Liver (tissue), 9 donors: ENCODE measurements around the gene INO80D. TPM values are rescaled to one million over a fixed set of nuclear protein-coding genes. Genes with fewer than 3 reads are reported as not detected.
A peak's percentile ranks its signal among the peaks of the same experiment; 100 is the strongest.

ENCODE experiments used
- DNase-seq: peaks from one replicate; pipeline ENCODE4 v3.0.0-alpha.2; 2017; ENCODE audit warnings: low spot score
- H3K27ac ChIP-seq, 2 donors: one replicate each; pipeline ENCODE4 v1.7.0; 2013; ENCODE audit warnings: inconsistent platforms in 2 of 2, low read length in 2 of 2, control low read depth in 1 of 2, low read depth in 1 of 2, mild to moderate bottlenecking in 1 of 2
- H3K27me3 ChIP-seq, 4 donors: one replicate each; pipeline versions ENCODE4 v1.6.1 to v1.7.0; 2013; ENCODE audit warnings: low read length in 3 of 4, inconsistent platforms in 1 of 4, mild to moderate bottlenecking in 1 of 4, moderate library complexity in 1 of 4; ENCODE audit not compliant: control insufficient read depth in 4 of 4, insufficient read depth in 4 of 4
- H3K36me3 ChIP-seq, 4 donors: one replicate each; pipeline versions ENCODE4 v1.6.1 to v1.7.0; 2013; ENCODE audit warnings: low read length in 3 of 4, mild to moderate bottlenecking in 3 of 4, low read depth in 1 of 4, moderate library complexity in 1 of 4; ENCODE audit not compliant: control insufficient read depth in 4 of 4, insufficient read depth in 3 of 4
- H3K4me1 ChIP-seq, 4 donors: one replicate each; pipeline versions ENCODE4 v1.6.1 to v1.7.0; 2013; ENCODE audit warnings: low read length in 3 of 4, mild to moderate bottlenecking in 3 of 4, moderate library complexity in 1 of 4; ENCODE audit not compliant: control insufficient read depth in 4 of 4, insufficient read depth in 4 of 4
- H3K4me3 ChIP-seq, 3 donors: one replicate each; pipeline versions ENCODE4 v1.6.1 to v1.7.0; 2013; ENCODE audit warnings: low read length in 3 of 3, control low read depth in 1 of 3, low read depth in 1 of 3, mild to moderate bottlenecking in 1 of 3
- H3K9ac ChIP-seq, 2 donors: one replicate each; pipeline ENCODE4 v1.7.0; 2013; ENCODE audit warnings: low read length in 2 of 2, mild to moderate bottlenecking in 2 of 2, moderate library complexity in 2 of 2, control low read depth in 1 of 2, low read depth in 1 of 2
- H3K9me3 ChIP-seq, 4 donors: one replicate each; pipeline versions ENCODE4 v1.6.1 to v1.7.0; 2013; ENCODE audit warnings: low read length in 3 of 4; ENCODE audit not compliant: control insufficient read depth in 4 of 4
- ATF3 ChIP-seq: IDR thresholded peaks from 2 replicates; pipeline ENCODE4 v1.6.1; 2016; ENCODE audit warnings: antibody characterized with exemption
- CTCF ChIP-seq: fragments of 150-350 bp; IDR thresholded peaks from 2 replicates; pipeline ENCODE4 v1.5.1; 2017; ENCODE audit warnings: improper control_type of control experiment, low read depth, low read length; ENCODE audit not compliant: missing input control
- EGR1 ChIP-seq, 2 donors: IDR thresholded peaks; 2 replicates each; pipeline ENCODE4 v1.6.1; 2016 to 2018; ENCODE audit warnings: antibody characterized with exemption in 2 of 2, low read depth in 2 of 2
- FOXA1 ChIP-seq: IDR thresholded peaks from 2 replicates; pipeline ENCODE4 v1.6.1; 2016; ENCODE audit warnings: antibody characterized with exemption
- FOXA2 ChIP-seq: IDR thresholded peaks from 2 replicates; pipeline ENCODE4 v1.6.1; 2016; ENCODE audit warnings: antibody characterized with exemption
- GABPA ChIP-seq, 2 donors: IDR thresholded peaks in 1 of 2; conservative IDR thresholded peaks in 1 of 2; 2 replicates each; pipeline ENCODE4 v1.6.1; 2016; ENCODE audit warnings: antibody characterized with exemption in 2 of 2, mild to moderate bottlenecking in 1 of 2, moderate library complexity in 1 of 2
- HNF4A ChIP-seq, 2 donors: conservative IDR thresholded peaks; 2 replicates each; pipeline ENCODE4 v1.6.1; 2016; ENCODE audit warnings: antibody characterized with exemption in 2 of 2, mild to moderate bottlenecking in 2 of 2
- HNF4G ChIP-seq: IDR thresholded peaks from 2 replicates; pipeline ENCODE4 v1.6.1; 2016; ENCODE audit warnings: antibody characterized with exemption
- JUND ChIP-seq, 2 donors: IDR thresholded peaks; 2 replicates each; pipeline ENCODE4 v1.6.1; 2016; ENCODE audit warnings: antibody characterized with exemption in 2 of 2
- NR2F2 ChIP-seq: IDR thresholded peaks from 2 replicates; pipeline ENCODE4 v1.6.1; 2016; ENCODE audit warnings: antibody characterized with exemption
- RAD21 ChIP-seq, 2 donors: IDR thresholded peaks; 2 replicates each; pipeline ENCODE4 v1.6.1; 2016; ENCODE audit warnings: antibody characterized with exemption in 2 of 2, mild to moderate bottlenecking in 2 of 2
- REST ChIP-seq: IDR thresholded peaks from 2 replicates; pipeline ENCODE4 v1.6.1; 2016; ENCODE audit warnings: antibody characterized with exemption, mild to moderate bottlenecking
- RXRA ChIP-seq, 2 donors: IDR thresholded peaks; 2 replicates each; pipeline ENCODE4 v1.6.1; 2017 to 2018; ENCODE audit warnings: antibody characterized with exemption in 2 of 2, mild to moderate bottlenecking in 1 of 2
- SP1 ChIP-seq: IDR thresholded peaks from 2 replicates; pipeline ENCODE4 v1.6.1; 2018; ENCODE audit warnings: antibody characterized with exemption, mild to moderate bottlenecking
- TAF1 ChIP-seq: conservative IDR thresholded peaks from 2 replicates; pipeline ENCODE4 v1.6.1; 2016; ENCODE audit warnings: antibody characterized with exemption, mild to moderate bottlenecking
- YY1 ChIP-seq: IDR thresholded peaks from 2 replicates; pipeline ENCODE4 v1.6.1; 2016; ENCODE audit warnings: antibody characterized with exemption, mild to moderate bottlenecking
- ZBTB33 ChIP-seq: IDR thresholded peaks from 2 replicates; pipeline ENCODE4 v1.6.1; 2016; ENCODE audit warnings: antibody characterized with exemption
- WGBS: extraction: QIAGEN DNeasy Blood & Tissue Kit; methylation state at CpG from one replicate; pipeline ENCODE4 v1.1.7; 2013; 5-methylcytosine and 5-hydroxymethylcytosine counted together
- polyA plus RNA-seq, 2 donors: library from polyadenylated mRNA; stranded (reverse) in 1 of 2; unstranded in 1 of 2; fragments of 200-250 nt in 1 of 2; fragments of >200 nt in 1 of 2; fragmentation: Nextera tagmentation in 1 of 2; extraction: Ambion mirVana in 1 of 2; gene quantifications; one replicate each; pipeline versions ENCODE4 v1.2.1 to v1.2.3, GENCODE V29; 2013 to 2015
- total RNA-seq, 2 donors: library from RNA; depleted of rRNA; stranded (reverse); fragments of >200 nt; gene quantifications; one replicate each; pipeline ENCODE4 v1.2.3, GENCODE V29; 2014
- donor health status: healthy.
- donor health status: healthy.
- donor health status: healthy.
- donor health status: healthy.
- donor health status: healthy.

The INO80D gene
- total and polyA plus RNA-seq, 4 donors = 0.76 to 10.3 (median 5.4) TPM

- peak in 1 of 2 donors; percentile 4 for TF ChIP-seq RAD21 (IDR thresholded peaks at IDR 0.05)
- TF ChIP-seq HNF4A (conservative IDR thresholded peaks at IDR 0.05) = peak; percentile 48 to 52
- TF ChIP-seq RXRA (IDR thresholded peaks at IDR 0.05) = peak; percentile 33 to 46
- no peak for TF ChIP-seq FOXA2
- TF ChIP-seq TAF1 = no peak
- TF ChIP-seq GABPA (IDR thresholded peaks at IDR 0.05 in 1 of 2, conservative IDR thresholded peaks at IDR 0.05 in 1 of 2) = no peak
- Histone ChIP-seq H3K9me3 (no peaks in the 10 kb centered on the region), H3K27me3 (no peaks in the 10 kb centered on the region), H3K9ac (no peak overlapping the region), H3K4me3 (no peak overlapping the region), H3K36me3 (peaks cover 1 to 13% (median 10%) of the 10 kb centered on the region in 4 donors), H3K4me1 (peaks cover 3 to 12% (median 8%) of the 10 kb centered on the region in 4 donors), H3K27ac (no peak overlapping the region)
- no peak for DNase-seq
- 64% methylated on average over 8 of the region's 8 CpGs for WGBS
Measured at GRCh38 chr2:206031950-206032567, 53.9 kb downstream of the INO80D start.

- Histone ChIP-seq H3K9ac (no peak overlapping the region), H3K4me3 (no peak overlapping the region), H3K36me3 (peaks cover 1 to 9% (median 6%) of the 10 kb centered on the region in 4 donors), H3K4me1 (peaks cover 3 to 12% (median 8%) of the 10 kb centered on the region in 4 donors), H3K27me3 (no peaks in the 10 kb centered on the region), H3K9me3 (no peaks in the 10 kb centered on the region), H3K27ac (no peak overlapping the region)
- no peak for TF ChIP-seq JUND (IDR thresholded peaks at IDR 0.05)
- TF ChIP-seq RAD21 (IDR thresholded peaks at IDR 0.05) = no peak
- TF ChIP-seq HNF4G = no peak
- TF ChIP-seq FOXA2 = no peak
- no peak for TF ChIP-seq YY1
- TF ChIP-seq NR2F2 = no peak
- TF ChIP-seq GABPA (IDR thresholded peaks at IDR 0.05 in 1 of 2, conservative IDR thresholded peaks at IDR 0.05 in 1 of 2) = no peak
- TF ChIP-seq ZBTB33 = no peak
- TF ChIP-seq FOXA1 = no peak
- TF ChIP-seq CTCF = no peak
- no peak for TF ChIP-seq RXRA (IDR thresholded peaks at IDR 0.05)
- no peak for TF ChIP-seq TAF1
- no peak for TF ChIP-seq ATF3
- TF ChIP-seq HNF4A (conservative IDR thresholded peaks at IDR 0.05) = no peak
- no peak for TF ChIP-seq EGR1 (IDR thresholded peaks at IDR 0.05; ENCODE audit: low read depth in 2 of 2)
- TF ChIP-seq SP1 = no peak
- TF ChIP-seq REST = no peak
- no peak for DNase-seq
- WGBS = 92% methylated on average over 11 of the region's 11 CpGs
Measured at GRCh38 chr2:206031162-206031784, 54.7 kb downstream of the INO80D start.
